HG03135 (cell line): Measurements from ENCODE around the gene ARIH1.

Experiments used
- ATAC-seq: cut with Tn5 transposase; IDR thresholded peaks from one replicate; pipeline ENCODE4 v1.9.1; 2021; ENCODE audit warnings: mild to moderate bottlenecking, moderate library complexity; ENCODE audit not compliant: unreplicated experiment

Gene ARIH1

DNA sequence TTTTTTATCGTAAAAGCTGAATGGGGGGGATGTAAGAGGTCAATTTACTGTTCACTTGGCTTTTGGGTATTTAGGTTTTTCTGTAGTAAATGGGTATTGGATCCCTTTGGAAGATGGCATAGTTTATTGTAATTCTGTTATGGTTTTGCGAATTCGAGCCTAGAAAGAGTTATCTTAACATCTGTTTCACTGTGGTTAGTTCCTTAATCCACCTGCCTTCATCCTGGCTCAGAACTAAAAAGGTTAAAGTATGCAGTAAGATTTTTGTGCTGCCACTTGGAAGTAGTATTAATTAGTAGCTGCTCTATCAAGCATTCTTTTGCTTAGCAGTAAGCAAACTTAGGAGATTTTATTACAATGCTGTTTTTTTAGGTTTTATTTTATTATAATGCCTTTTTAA is 62.4 kb downstream of the ARIH1 start:
- ATAC-seq = no peak

- no peak for ATAC-seq
Observed at GRCh38 chr15:72538931-72539330, 64.8 kb downstream of the ARIH1 start.

GRCh38 chr15:72540606-72541237 is 66.6 kb downstream of the ARIH1 start:
- ATAC-seq = no peak

- ATAC-seq = no peak
Observed at GRCh38 chr15:72541674-72542073, 67.5 kb downstream of the ARIH1 start.

- no peak for ATAC-seq
Observed at GRCh38 chr15:72545156-72545555, 71.0 kb downstream of the ARIH1 start.

GRCh38 chr15:72554471-72555425 is 80.6 kb downstream of the ARIH1 start:
- ATAC-seq = no peak

GRCh38 chr15:72559781-72560180 is 85.7 kb downstream of the ARIH1 start:
- no peak for ATAC-seq

DNA sequence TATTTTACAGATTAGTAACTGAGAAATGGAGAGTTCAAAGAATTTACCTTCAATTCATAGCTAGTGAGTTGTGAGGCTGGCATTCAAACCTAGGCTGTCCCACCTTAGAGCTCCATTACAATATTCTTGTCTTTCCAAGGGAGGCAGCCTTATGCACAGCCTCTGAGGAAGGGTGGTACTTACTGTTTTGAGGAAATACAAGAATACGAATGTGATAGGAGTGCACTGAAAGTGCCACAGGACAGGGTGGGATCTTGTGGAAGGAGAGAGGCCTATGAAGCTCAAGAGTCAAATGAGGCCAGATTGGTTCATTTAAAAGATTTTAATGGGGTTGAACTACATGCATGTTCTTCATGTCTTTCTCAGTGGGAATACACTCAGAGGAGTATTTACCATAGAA is 86.3 kb downstream of the ARIH1 start:
- ATAC-seq = no peak

DNA sequence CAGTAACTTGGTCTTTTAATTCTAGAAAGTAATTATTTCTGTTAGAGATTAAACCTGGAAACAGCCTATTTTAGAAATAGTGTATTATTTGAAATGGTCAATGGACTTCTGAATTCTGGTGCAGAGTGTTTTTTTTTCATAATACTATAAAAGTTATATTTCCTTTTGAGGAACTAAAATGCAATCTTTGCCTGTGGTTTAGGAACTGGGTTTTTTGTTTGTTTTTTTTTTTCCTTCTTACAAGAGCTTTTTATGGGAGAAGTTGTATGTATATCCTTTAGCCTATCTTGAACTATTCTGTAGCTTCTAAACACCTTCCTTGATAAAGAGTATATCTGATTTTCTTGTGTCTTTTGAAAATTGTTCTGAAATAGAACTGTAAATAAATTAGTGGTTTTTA is 88.3 kb downstream of the ARIH1 start:
- ATAC-seq = no peak

- no peak for ATAC-seq
Observed at GRCh38 chr15:72562878-72563277, 88.7 kb downstream of the ARIH1 start.

GRCh38 chr15:72564091-72564490 is 90.0 kb downstream of the ARIH1 start:
- ATAC-seq = no peak

DNA sequence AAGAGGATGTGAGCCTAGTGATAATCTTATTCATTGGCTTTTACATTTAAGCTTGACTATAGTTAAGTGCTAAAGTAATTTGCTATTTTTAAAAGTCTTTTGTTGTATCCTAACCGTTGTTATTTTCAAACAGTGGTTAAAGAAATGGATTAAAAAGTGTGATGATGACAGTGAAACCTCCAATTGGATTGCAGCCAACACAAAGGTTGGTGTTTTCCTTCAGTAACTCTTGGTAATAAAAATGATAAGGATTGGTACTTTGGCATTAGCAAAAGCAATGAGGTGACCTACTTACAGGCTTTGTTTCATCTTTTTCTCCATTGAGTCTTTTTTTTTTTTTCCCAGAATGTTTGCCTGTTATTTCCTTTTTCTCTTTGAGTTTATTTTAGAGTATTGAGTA is 92.8 kb downstream of the ARIH1 start:
- ATAC-seq = no peak

DNA sequence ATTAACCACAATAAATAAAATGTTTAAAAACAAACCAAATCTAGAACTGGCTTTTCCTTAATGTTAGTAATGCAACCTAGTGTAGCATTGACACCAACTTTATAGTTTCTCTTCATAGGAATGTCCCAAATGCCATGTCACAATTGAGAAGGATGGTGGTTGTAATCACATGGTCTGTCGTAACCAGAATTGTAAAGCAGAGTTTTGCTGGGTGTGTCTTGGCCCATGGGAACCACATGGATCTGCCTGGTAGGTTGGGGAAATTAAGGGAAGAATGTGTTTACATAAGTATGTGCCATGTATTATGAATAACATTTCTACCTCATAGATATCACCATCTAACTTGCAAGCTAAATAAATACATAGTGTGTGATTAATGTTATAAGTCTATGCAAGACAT is 95.9 kb downstream of the ARIH1 start:
- ATAC-seq = no peak

DNA sequence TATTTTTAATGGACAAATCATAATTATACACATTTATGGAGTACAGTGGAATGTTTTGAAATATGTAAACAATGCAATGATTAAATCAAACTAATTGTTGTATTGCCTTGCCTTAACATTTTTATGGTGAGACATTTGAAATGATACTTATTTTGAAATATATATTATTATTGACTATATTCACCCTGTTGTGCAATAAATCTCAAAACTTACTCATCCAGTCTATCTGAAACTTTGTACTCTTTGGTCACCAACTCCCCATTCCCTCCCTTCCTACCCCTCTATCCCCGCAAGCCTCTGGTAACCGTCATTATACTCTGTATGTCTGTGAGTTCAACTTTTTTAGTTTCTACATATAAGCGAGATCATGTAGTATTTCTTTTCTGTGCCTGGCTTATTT is 105.7 kb downstream of the ARIH1 start:
- ATAC-seq = no peak

GRCh38 chr15:72584006-72584405 is 109.9 kb downstream of the ARIH1 start:
- ATAC-seq = no peak

DNA sequence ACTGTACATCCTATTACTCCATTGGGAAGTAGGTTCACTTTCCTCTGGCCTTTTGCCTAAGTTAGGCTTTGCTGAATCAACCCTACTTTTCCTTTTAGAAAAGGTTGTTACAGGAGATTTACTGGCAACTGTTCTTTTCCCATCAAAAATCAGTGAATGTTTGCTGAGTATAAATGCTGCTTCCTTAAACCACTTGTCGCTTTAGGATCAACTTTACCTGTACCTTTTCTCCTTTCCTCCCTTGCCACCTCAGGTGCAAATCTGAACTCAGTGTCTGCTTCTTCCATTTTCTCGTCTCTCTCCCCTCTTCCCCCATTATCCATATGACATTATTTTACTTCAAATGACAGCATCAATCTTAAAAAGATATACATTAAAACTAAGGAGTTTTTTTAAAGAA is 110.9 kb downstream of the ARIH1 start:
- no peak for ATAC-seq

DNA sequence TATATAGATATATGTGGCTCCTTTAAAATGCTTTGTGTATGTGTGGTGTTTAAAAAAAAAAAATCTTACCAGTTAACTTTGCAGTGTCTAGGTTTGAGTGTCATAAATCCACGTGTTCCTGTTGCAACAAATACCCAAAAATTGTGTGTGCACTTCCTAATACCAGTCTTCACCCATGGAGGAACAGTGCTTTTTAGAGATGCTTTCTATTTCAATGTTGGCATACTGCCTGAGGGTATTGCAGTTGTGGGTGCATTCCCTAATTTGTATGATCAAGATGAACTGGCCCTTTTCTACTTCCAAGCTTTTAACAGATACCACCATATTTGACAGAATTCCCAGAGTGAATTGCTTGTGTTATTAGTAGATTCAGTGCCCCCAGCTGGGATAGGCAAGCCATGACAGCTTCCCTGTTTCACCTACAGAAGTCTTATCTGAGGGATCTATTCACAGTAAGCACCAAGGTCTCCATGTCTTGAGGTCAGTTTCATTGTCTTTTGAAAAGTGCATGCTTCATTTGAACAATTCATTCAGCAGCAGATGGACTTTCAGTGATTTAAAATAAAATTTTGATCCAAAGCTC is 111.4 kb downstream of the ARIH1 start:
- no peak for ATAC-seq

- ATAC-seq = no peak
Observed at GRCh38 chr15:72588096-72588495, 114.0 kb downstream of the ARIH1 start.

- no peak for ATAC-seq
Observed at GRCh38 chr15:72590427-72590826, 116.3 kb downstream of the ARIH1 start.

GRCh38 chr15:72591361-72591760 is 117.2 kb downstream of the ARIH1 start:
- ATAC-seq = no peak

DNA sequence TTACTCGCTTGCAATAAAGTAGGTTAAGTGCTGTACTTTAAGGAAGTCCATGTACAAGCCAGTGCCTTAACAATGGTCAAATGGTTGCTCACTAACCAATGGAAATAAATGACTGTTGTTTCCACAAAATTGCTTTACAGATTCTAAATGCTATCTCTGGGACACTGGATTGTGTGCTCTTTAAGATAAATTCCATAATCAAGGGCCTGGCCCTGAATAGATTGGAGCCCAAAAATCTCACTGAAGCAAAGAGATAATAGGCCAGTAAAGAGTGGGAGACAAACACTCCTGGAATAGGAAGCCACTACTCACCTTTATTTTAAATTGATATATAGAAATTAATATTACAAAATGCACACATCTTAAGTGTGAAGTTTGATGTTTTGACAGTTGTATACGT is 118.0 kb downstream of the ARIH1 start:
- ATAC-seq = no peak

DNA sequence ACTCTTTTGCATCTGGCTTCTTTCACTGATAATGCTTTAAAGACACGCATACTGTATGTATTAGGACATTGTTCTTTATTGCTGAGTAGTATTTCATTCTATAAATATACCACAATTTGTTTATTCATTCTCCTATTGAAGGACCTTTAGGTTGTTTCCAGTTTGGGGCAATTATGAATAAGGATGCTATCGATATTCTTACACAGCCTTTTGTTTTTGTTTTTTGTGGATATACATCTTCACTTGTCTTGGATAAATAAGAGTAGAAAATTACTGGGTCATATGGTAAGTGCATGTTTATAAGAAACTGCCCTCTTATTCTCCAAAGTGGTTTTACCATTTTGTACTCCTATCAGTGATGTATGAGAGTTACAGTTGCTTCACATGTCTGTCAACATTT is 118.5 kb downstream of the ARIH1 start:
- ATAC-seq = no peak
